GOT3 (cell line): Measurements from ENCODE around the gene STRA6.
"Not testable (repeated sequence)": the region's sequence is repeated elsewhere in the genome, so short reads cannot be mapped to it uniquely, and the experiment has no call there.

Experiments
- DNase-seq: peaks from one replicate; lab custom pipeline; 2025; ENCODE audit warnings: mixed read lengths; lab: John Stamatoyannopoulos, UW

The STRA6 gene

GRCh38 chr15:74179983-74180880 is 22.4 kb downstream of the STRA6 start:
- no peak for DNase-seq

GRCh38 chr15:74179101-74179841 is 23.3 kb downstream of the STRA6 start:
- peak; percentile 77 for DNase-seq

- no peak for DNase-seq
Measured at GRCh38 chr15:74178326-74179100, 24.1 kb downstream of the STRA6 start.

- no peak for DNase-seq
Measured at GRCh38 chr15:74176262-74177214, 26.0 kb downstream of the STRA6 start.

- no peak for DNase-seq
Measured at GRCh38 chr15:74175271-74176191, 27.1 kb downstream of the STRA6 start.

- no peak for DNase-seq
Measured at GRCh38 chr15:74174958-74175253, 27.7 kb downstream of the STRA6 start.

- DNase-seq, result no peak
Measured at GRCh38 chr15:74174219-74174957, 28.2 kb downstream of the STRA6 start.

- no peak for DNase-seq
Measured at GRCh38 chr15:74173380-74174218, 29.0 kb downstream of the STRA6 start, which contains the start of gene ISLR. TSS of gene ISLR (plus strand) at chr15:74173710. CDS start at chr15:74174859, 1,149 bp downstream.

- DNase-seq, result no peak
Measured at GRCh38 chr15:74172701-74173379, 29.7 kb downstream of the STRA6 start.

- DNase-seq, result no peak
Measured at GRCh38 chr15:74171965-74172541, 30.5 kb downstream of the STRA6 start.

GRCh38 chr15:74170875-74171578 is 31.6 kb downstream of the STRA6 start:
- no peak for DNase-seq

GRCh38 chr15:74170071-74170844 is 32.3 kb downstream of the STRA6 start:
- DNase-seq, result no peak

- no peak for DNase-seq
Measured at GRCh38 chr15:74168711-74169126, 33.9 kb downstream of the STRA6 start.

GRCh38 chr15:74167891-74168331 is 34.7 kb downstream of the STRA6 start:
- no peak for DNase-seq

- no peak for DNase-seq
Measured at GRCh38 chr15:74165461-74165860, 37.1 kb downstream of the STRA6 start.

GRCh38 chr15:74162195-74162536 is 40.4 kb downstream of the STRA6 start:
- not testable (repeated sequence) for DNase-seq
